Measurements from ENCODE around the gene RASSF4.

RASSF4 gene

GRCh38 chr10:44974082-44974627 lies 14.6 kb downstream of the RASSF4 start:
- H3K4me3 ChIP-seq (ENCODE audit: low read length) = peak overlapping the region; percentile 71
- DNase-seq (ENCODE audit: low read depth) = no peak
- peaks cover 55% of the 10 kb centered on the region for H3K4me1 ChIP-seq (ENCODE audit: control insufficient read depth, insufficient read depth, low read length)

GRCh38 chr10:44974628-44975430 lies 15.2 kb downstream of the RASSF4 start:
- Histone ChIP-seq H3K27me3 (replicated peaks; ENCODE audit: control insufficient read depth, insufficient read depth, low read length) (no peaks in the 10 kb centered on the region), H3K4me1 (ENCODE audit: control insufficient read depth, insufficient read depth, low read length) (peaks cover 61% of the 10 kb centered on the region), H3K36me3 (ENCODE audit: control insufficient read depth, insufficient read depth, low read length, severe bottlenecking) (peaks cover 41% of the 10 kb centered on the region), H3K9me3 (ENCODE audit: control insufficient read depth, low read length) (no peaks in the 10 kb centered on the region), H3K9ac (ENCODE audit: low read length) (peak overlapping the region; percentile 86), H3K4me3 (ENCODE audit: low read length) (peak overlapping the region; percentile 71)
- DNase-seq (ENCODE audit: low read depth) = peak; percentile 85

More at GRCh38 chr10:44974082-44974627, 14.6 kb downstream of the RASSF4 start:
- Histone ChIP-seq H3K27me3 (replicated peaks; ENCODE audit: control insufficient read depth, insufficient read depth, low read length) (no peaks in the 10 kb centered on the region), H3K9me3 (ENCODE audit: control insufficient read depth, low read length) (no peaks in the 10 kb centered on the region), H3K36me3 (ENCODE audit: control insufficient read depth, insufficient read depth, low read length, severe bottlenecking) (peaks cover 46% of the 10 kb centered on the region), H3K9ac (ENCODE audit: low read length) (peak overlapping the region; percentile 86)

- peak; percentile 74 for DNase-seq (ENCODE audit: low read depth)
- Histone ChIP-seq H3K9ac (ENCODE audit: low read length) (peak overlapping the region; percentile 89), H3K4me3 (ENCODE audit: low read length) (peak overlapping the region; percentile 83), H3K27me3 (replicated peaks; ENCODE audit: control insufficient read depth, insufficient read depth, low read length) (no peaks in the 10 kb centered on the region), H3K36me3 (ENCODE audit: control insufficient read depth, insufficient read depth, low read length, severe bottlenecking) (peaks cover 33% of the 10 kb centered on the region), H3K9me3 (ENCODE audit: control insufficient read depth, low read length) (no peaks in the 10 kb centered on the region), H3K4me1 (ENCODE audit: control insufficient read depth, insufficient read depth, low read length) (peaks cover 69% of the 10 kb centered on the region)
Measured at GRCh38 chr10:44975431-44976331, 16.1 kb downstream of the RASSF4 start.

DNA sequence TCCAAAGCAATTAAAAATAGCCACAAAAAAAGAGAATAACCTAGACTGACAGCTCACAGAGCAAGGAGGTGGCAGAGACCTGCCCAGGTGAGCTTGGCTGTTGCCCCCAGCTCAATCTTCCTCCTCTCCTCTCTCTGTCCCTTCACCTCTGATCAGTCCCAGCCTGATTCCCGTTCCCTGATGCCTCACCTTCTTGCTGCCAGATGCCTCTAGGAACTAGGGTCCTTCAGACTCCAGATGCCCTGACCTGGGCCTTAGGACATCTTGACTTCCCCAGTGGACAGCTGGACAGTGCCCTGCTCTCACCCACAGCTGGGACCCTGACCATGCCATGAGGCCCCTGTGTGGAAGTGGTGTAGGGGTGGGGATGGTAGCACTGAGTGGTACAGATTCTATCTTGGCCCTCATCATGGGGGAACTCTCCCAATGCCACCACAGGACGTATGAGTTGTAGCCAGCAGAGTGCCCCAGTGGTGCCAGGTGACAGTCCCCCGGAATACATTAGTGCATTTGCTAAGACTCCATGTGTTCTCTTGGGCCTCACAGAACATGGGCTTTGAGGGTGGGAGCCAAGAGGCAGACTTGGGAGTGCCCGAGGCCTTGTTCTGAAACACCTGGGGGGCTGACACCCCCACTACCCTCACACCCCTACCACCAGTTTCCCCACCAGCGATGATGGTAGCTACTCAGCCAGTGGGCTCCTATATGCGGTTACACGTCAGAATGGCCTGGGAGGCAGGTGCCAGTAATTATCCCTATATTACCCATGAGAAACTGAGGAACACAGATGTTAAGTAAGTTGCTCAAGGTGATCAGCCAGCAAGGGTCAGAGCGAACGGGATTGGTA lies 17.0 kb downstream of the RASSF4 start:
- Histone ChIP-seq H3K27me3 (replicated peaks; ENCODE audit: control insufficient read depth, insufficient read depth, low read length) (no peaks in the 10 kb centered on the region), H3K4me1 (ENCODE audit: control insufficient read depth, insufficient read depth, low read length) (peaks cover 78% of the 10 kb centered on the region), H3K4me3 (ENCODE audit: low read length) (peak overlapping the region; percentile 83), H3K36me3 (ENCODE audit: control insufficient read depth, insufficient read depth, low read length, severe bottlenecking) (peaks cover 24% of the 10 kb centered on the region), H3K9me3 (ENCODE audit: control insufficient read depth, low read length) (no peaks in the 10 kb centered on the region), H3K9ac (ENCODE audit: low read length) (peak overlapping the region; percentile 89)
- DNase-seq (ENCODE audit: low read depth) = no peak

DNA sequence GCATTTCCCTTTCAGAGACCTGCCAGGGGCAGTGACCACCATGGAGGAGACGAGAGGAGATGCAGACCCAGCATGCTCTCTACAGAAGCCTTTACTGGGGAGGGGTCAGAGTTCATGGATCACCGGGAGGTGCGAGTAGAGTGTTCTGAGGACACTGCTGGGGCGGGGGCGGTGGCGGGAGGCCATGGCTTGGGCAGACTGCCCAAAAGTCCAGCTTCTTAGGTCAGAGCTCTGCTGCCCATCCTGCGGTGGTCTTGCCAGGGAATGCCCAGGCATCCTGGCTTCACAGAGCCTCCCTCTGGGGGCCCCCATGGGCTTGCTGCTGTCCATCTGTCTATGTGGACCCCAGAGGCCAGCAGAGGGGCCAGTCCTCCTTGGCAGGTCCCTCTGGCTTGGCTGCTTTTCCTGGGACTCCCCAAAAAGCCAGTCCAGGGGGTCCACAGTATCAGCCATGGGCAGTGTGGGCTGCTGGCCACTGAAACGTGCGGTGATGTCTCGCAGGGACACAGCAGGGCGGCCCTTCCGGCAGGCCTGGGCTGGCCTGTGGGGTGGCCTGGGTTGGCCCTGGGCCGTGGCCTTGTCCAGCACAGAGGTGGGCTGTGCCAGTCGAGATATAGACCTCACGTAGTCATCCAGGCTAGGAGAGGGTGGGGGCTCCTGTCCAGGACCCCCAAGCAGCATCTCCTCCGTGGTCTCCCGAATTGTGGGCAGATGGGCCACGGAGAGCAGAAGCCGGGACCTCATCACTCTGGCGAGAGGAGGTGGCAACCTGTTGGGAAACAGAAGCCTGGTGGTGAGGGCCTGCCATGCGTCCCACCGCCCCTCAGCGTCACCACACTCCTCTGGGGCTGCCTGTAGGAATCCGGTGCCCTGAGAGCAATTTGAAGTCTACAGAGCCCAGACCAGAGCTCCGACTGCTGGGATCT lies 17.9 kb downstream of the RASSF4 start:
- no peaks in the 10 kb centered on the region for H3K9me3 ChIP-seq (ENCODE audit: control insufficient read depth, low read length)
- H3K4me1 ChIP-seq (ENCODE audit: control insufficient read depth, insufficient read depth, low read length) = peaks cover 88% of the 10 kb centered on the region
- H3K4me3 ChIP-seq (ENCODE audit: low read length) = peak overlapping the region; percentile 83
- peak overlapping the region; percentile 89 for H3K9ac ChIP-seq (ENCODE audit: low read length)
- peaks cover 14% of the 10 kb centered on the region for H3K36me3 ChIP-seq (ENCODE audit: control insufficient read depth, insufficient read depth, low read length, severe bottlenecking)
- H3K27me3 ChIP-seq (replicated peaks; ENCODE audit: control insufficient read depth, insufficient read depth, low read length) = no peaks in the 10 kb centered on the region
- DNase-seq (ENCODE audit: low read depth) = no peak

DNA sequence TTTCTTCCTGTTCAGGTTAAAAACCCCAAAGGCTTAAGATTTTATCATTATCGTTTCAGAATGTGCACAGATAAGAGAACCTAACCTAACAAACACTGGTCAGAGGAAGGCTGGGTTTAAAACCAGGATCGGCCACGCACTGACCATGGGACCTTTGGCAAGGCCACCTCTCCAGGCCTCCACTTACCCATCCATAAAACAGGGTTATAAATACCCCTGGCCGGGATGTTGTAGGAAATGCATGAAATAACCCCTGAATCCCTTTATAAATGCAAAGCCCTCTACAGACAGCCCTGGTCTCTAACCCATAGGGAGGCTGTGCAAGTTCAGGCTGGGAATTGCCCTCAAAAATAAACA lies 18.6 kb downstream of the RASSF4 start:
- H3K4me3 ChIP-seq (ENCODE audit: low read length) = peak overlapping the region; percentile 83
- no peaks in the 10 kb centered on the region for H3K27me3 ChIP-seq (replicated peaks; ENCODE audit: control insufficient read depth, insufficient read depth, low read length)
- H3K4me1 ChIP-seq (ENCODE audit: control insufficient read depth, insufficient read depth, low read length) = peaks cover 87% of the 10 kb centered on the region
- no peak for DNase-seq (ENCODE audit: low read depth)
- H3K36me3 ChIP-seq (ENCODE audit: control insufficient read depth, insufficient read depth, low read length, severe bottlenecking) = peaks cover 8% of the 10 kb centered on the region
- no peaks in the 10 kb centered on the region for H3K9me3 ChIP-seq (ENCODE audit: control insufficient read depth, low read length)
- H3K9ac ChIP-seq (ENCODE audit: low read length) = peak overlapping the region; percentile 89

DNA sequence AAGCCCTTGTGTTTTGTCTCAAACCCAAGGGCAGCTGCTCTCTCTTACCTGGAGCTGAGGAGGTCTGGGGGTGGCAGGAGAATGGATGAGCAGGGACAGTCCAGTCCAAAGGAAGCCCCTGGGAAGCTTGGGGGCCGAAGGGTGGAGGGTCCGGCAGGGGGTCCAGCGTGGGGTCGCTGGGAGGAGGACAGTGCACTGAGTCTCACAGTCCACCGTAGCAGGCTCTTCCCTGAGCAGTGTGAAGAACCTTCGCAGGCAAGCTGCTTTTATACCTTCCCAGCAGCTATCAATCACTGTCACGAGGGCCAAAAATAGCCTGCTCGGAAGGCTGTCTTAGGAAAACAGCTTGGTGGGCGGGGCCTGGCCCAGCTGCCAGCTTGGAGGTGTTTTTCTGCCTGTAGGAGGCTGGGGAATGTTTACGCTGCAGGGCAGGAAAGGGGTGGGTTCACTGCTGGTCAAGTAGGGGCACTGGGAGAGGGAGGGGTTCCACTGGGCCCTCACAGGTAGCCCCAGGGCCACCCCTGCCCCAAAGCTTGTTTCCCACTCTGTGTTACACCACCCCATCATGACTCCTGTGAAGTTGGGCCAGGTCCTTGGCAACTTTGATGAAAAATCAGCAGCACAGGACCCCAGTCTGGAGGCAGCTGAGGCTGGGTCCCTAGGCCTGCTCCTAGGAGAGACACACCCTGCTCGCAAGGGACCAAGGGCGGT lies 19.1 kb downstream of the RASSF4 start, which contains the start of gene DEPP1:
Gene DEPP1, minus strand, starts transcription at position 240 of the 711 bp plus-strand sequence. CDS start 779 bp downstream, outside the sequence.
- peak within 1 kb of the TSS; percentile 83 for H3K4me3 ChIP-seq (ENCODE audit: low read length)
- H3K9me3 ChIP-seq (ENCODE audit: control insufficient read depth, low read length) = no peaks in the 10 kb centered on the region
- peaks cover 6% of the 10 kb centered on the region for H3K36me3 ChIP-seq (ENCODE audit: control insufficient read depth, insufficient read depth, low read length, severe bottlenecking)
- peak within 1 kb of the TSS; percentile 89 for H3K9ac ChIP-seq (ENCODE audit: low read length)
- H3K4me1 ChIP-seq (ENCODE audit: control insufficient read depth, insufficient read depth, low read length) = peaks cover 82% of the 10 kb centered on the region
- H3K27me3 ChIP-seq (replicated peaks; ENCODE audit: control insufficient read depth, insufficient read depth, low read length) = no peaks in the 10 kb centered on the region
- DNase-seq (ENCODE audit: low read depth) = peak; percentile 90

DNA sequence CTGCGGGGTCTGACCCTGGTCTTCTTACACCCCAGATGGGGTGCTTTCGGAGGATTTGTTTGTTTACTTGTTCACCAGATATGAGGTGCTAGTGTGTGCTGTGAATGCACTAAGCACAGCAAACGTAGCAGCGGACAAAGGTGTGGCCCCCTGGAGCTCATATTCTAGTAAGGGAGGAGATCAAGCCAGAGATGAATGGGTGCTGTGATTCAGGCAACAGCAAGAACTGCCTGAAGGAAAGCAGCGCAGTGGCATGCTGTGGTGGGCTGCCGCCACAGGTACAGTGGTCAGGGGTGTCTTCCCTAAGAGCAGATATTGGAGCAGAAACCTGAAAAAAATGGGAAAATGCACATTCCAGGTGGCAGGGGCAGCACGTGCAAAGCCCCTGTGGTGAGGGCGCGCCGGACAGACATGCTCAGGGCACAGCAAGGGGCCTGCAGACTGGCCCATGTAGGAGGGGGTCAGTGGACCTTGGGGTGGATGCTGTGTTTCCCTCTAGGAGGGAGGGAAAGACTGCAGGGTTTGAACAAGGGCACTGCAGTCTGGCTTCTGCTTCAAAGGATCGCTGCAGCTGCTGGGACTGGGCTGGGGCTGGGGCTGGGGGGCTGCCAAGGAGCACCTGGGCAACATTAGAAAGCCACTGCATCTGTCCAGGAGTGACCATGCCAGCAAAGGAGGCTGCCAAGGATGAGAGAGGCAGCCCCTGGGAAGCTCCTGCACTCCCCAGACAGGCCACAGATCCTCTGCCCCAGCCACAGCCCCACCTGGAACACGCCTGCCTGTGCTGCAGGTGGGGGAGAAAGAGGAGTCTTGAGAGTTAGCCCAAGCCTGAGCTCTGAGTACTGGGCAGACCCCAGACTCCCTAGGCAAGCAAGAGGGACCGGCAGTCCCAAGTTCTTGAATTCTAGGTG lies 19.9 kb downstream of the RASSF4 start:
- H3K27me3 ChIP-seq (replicated peaks; ENCODE audit: control insufficient read depth, insufficient read depth, low read length) = no peaks in the 10 kb centered on the region
- H3K36me3 ChIP-seq (ENCODE audit: control insufficient read depth, insufficient read depth, low read length, severe bottlenecking) = peaks cover 14% of the 10 kb centered on the region
- peaks cover 79% of the 10 kb centered on the region for H3K4me1 ChIP-seq (ENCODE audit: control insufficient read depth, insufficient read depth, low read length)
- no peaks in the 10 kb centered on the region for H3K9me3 ChIP-seq (ENCODE audit: control insufficient read depth, low read length)
- no peak overlapping the region for H3K4me3 ChIP-seq (ENCODE audit: low read length)
- H3K9ac ChIP-seq (ENCODE audit: low read length) = peak overlapping the region; percentile 89
- no peak for DNase-seq (ENCODE audit: low read depth)
